AG09309 (cell line): ENCODE measurements around the gene LRIG3.
"Not testable (repeated sequence)": the region's sequence is repeated elsewhere in the genome, so short reads cannot be mapped to it uniquely, and the experiment has no call there.

Source experiments
- DNase-seq: peaks from one replicate; pipeline ENCODE4 v3.0.0-alpha.2; 2010; ENCODE audit warnings: low read depth
- H3K4me3 ChIP-seq: 2 replicates; pipeline ENCODE4 v1.5.1; 2011; ENCODE audit warnings: mild to moderate bottlenecking, low read depth, low read length, moderate library complexity; ENCODE audit not compliant: control insufficient read depth
- CTCF ChIP-seq: IDR thresholded peaks from 2 replicates; pipeline ENCODE4 v1.5.1; 2011; ENCODE audit warnings: mild to moderate bottlenecking, low read depth, low read length, inconsistent platforms; ENCODE audit not compliant: insufficient read depth, control insufficient read depth; ENCODE audit errors: missing control alignments

Gene LRIG3

GRCh38 chr12:58907391-58907790, 12.9 kb downstream of the LRIG3 start:
- H3K4me3 ChIP-seq: no peak overlapping the region
- DNase-seq: no peak
- TF ChIP-seq CTCF: no peak

- no peak for TF ChIP-seq CTCF
- no peak overlapping the region for H3K4me3 ChIP-seq
- no peak for DNase-seq
Measured at GRCh38 chr12:58906917-58907316, 13.4 kb downstream of the LRIG3 start.

GRCh38 chr12:58905422-58905821, 14.9 kb downstream of the LRIG3 start:
- no peak for TF ChIP-seq CTCF
- H3K4me3 ChIP-seq: no peak overlapping the region
- DNase-seq: no peak

- DNase-seq, H3K4me3 ChIP-seq: not testable (repeated sequence)
Measured at GRCh38 chr12:58902726-58903125, 17.6 kb downstream of the LRIG3 start.

- no peak for TF ChIP-seq CTCF
- no peak overlapping the region for H3K4me3 ChIP-seq
- no peak for DNase-seq
Measured at GRCh38 chr12:58901664-58902063, 18.6 kb downstream of the LRIG3 start.

- DNase-seq: no peak
- no peak overlapping the region for H3K4me3 ChIP-seq
- no peak for TF ChIP-seq CTCF
Measured at GRCh38 chr12:58897969-58898368, 22.3 kb downstream of the LRIG3 start.

GRCh38 chr12:58896278-58896677, 24.0 kb downstream of the LRIG3 start:
- DNase-seq: no peak
- no peak for TF ChIP-seq CTCF

More at GRCh38 chr12:58896278-58896677, 24.0 kb downstream of the LRIG3 start:
- H3K4me3 ChIP-seq: no peak overlapping the region
